ENCODE measurements around the gene DGKD.
A peak's percentile ranks its signal among the peaks of the same experiment; 100 is the strongest.

DGKD gene

GRCh38 chr2:233413046-233413445, 58.8 kb downstream of the DGKD start:
- DNase-seq (ENCODE audit: low read depth in 2 of 2) = no peak

DNA sequence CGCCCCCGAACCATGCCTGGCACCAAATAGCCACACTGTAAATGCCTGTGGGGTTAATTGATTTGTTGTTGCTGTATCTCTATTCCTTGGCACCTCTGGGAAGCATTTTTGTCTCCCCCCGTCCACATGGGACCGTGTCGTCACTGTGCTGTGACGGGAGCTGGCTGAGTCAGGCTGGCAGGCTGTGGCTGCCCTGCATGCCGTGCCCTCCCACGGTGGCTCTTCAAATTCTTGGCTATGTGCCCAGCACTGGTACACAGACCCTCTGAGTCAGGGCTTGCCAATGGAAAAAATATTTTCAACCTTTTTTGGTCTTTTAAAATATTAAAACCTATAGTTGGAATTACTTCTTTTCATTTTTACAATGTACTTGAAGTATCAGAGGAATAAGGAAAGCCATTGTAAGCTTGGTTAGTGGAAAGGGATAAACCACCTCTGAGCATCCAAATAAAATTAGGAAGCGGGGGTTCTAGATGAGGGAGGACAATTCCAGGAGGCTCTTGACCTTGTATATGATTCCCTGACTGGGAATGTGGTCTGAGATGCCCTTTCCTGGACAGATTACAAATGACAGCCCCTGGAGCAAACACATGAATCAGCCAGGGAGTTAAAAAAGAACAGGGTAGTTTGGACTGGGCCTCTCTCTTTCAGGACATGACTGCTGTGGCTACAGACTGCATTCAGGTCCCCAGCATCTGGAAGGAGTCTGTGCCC, 59.4 kb downstream of the DGKD start:
- peak; percentile 33 to 39 for DNase-seq (ENCODE audit: low read depth in 2 of 2)

DNA sequence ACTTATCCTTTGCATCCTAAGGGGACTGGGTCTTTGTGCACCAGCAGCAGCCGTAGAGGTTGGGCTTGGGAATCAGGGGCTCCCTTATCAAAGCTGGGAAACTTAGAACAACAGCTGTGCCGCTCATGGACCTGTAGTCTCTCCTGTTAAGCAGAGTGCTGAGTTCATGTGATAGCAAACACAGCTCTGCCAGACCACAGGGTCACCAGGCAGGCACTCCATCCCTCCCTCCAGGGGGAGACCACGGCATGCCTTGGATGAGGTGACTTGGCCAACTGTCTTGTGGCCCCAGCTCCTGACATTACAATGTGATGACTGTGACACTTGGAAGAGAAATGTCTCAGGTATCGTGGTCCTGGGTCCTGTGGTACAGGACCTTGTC, 60.0 kb downstream of the DGKD start:
- DNase-seq (ENCODE audit: low read depth in 2 of 2) = no peak

DNA sequence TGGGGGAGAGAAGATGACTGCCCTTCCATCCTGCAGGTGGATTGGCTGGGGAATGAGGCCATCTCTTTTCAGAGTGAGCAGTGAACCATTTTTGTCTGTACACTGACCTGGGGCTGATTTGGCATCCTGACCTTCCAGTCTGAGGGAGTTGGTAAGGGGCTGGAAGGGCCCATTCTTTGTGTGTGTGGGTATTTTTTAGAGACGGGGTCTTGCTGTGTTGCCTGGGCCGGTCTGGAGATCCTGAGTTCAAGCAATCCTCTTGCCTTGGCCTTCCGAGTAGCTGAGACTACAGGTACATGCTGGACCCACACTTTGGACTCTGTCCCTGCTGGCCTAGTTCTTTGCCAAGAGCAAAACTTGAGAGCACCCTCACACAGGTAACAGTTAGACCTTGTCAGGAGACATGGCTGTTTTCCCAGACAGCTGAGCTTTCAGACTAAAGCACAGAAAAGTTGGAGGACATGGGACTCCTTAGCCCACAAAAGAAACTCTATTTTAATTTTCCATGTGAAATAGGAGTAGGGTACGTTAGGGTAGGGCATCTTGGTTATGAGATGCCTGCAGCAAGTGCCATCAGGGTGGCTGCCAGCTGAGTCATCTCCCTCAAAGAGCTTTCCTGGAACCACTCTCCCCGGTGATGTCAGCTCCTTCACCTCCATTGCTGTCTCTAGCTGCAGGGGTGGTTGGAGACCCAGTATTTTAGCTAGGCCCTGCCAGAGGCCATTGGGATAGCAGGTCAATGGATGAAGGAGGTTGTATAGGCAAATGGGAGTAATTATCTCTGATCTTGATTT, 60.7 kb downstream of the DGKD start:
- peak in 1 of 2 experiments; percentile 44 for DNase-seq (ENCODE audit: low read depth in 2 of 2)

DNA sequence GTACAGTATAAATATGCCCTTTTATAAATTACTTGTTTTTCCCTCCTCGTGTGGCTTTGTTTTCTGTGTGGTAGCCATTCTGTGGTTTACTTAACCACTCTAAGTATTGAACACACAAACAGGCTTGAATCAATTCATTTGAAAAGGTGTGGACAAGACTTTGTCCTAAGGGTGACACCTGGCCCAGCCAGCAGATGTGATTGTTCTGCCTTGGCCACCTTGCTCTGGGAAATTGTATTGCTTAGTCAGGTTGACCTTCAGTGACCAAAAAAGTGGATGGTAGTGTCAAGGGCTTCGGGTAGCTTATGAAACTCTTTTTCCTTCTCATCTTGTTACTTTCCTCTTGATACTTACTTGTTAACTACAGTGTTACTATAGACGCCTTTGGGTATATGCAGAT, 61.9 kb downstream of the DGKD start:
- no peak for DNase-seq (ENCODE audit: low read depth in 2 of 2)

DNA sequence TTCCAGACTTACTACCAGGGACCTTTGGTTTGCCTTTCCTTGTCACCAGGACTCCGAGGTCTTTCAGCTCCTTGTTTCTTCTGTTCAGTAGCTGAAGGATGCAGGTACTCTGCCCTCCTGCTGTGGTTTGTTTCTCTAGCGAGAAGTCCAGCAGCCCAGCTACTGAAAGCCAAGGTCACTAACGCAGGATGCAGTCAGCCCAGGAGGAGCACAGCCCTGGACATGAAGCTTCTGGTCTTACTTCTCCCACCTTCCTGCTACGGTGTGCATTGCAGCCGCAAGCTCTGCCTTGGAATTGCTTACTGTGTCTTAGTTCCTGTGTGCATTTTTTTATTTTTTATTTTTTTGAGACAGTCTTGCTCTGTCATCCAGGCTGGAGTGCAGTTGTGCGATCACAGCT, 62.4 kb downstream of the DGKD start:
- DNase-seq (ENCODE audit: low read depth in 2 of 2) = no peak

DNA sequence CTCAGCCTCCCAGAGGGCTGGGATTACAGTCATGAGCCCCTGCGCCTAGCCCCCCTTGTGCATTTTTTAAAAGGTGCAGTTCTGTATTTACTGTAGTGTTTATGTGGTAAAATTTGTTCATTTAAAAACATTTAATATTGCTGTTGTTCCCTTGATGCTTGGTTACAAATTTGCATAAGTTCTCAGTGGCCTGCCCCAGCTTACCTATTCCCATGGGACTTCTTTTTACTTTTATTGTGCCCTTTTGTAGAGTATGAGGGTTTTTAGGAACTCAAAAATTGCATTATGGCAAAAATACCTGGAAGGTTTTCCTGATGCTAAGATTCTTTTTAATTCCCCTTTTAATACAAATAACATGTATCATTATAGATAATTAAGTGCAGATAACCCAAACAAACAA, 63.0 kb downstream of the DGKD start:
- DNase-seq (ENCODE audit: low read depth in 2 of 2) = no peak

GRCh38 chr2:233418052-233418760, 63.9 kb downstream of the DGKD start:
- no peak for DNase-seq (ENCODE audit: low read depth in 2 of 2)

GRCh38 chr2:233418761-233419546, 64.7 kb downstream of the DGKD start:
- peak in 1 of 2 experiments; percentile 33 for DNase-seq (ENCODE audit: low read depth in 2 of 2)

GRCh38 chr2:233419602-233420391, 65.5 kb downstream of the DGKD start:
- peak in 1 of 2 experiments; percentile 41 for DNase-seq (ENCODE audit: low read depth in 2 of 2)

- DNase-seq (ENCODE audit: low read depth in 2 of 2) = no peak
Observed at GRCh38 chr2:233421091-233421816, 67.0 kb downstream of the DGKD start.

DNA sequence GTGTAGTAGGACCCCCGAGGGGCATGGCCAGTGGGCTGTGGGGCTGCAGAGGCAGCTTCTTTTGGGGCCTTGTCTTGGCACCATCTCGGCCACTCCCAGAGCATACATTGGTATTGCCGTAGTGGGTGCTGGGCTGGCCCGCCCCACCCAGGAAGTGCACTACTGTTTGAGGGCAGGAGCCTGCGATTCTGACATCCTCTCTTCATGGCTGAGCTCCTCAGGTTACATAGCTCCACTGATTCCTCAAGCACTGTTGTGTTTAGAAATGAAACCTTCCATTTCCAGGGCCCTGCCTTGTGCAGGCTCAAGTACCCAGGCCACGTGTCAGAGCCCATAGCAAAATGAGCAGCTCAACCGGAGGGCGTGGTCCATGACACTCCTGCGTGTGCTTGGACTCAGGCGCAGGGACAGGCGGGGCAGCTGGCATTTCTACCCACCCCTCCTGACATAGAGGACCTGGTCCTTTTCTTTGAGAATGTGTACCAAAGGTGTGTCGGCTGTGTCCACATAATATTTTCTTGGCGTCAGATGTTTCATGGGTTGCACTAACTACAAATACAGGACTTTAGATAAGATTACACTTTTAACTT, 67.9 kb downstream of the DGKD start:
- peak in 1 of 2 experiments; percentile 26 for DNase-seq (ENCODE audit: low read depth in 2 of 2)

DNA sequence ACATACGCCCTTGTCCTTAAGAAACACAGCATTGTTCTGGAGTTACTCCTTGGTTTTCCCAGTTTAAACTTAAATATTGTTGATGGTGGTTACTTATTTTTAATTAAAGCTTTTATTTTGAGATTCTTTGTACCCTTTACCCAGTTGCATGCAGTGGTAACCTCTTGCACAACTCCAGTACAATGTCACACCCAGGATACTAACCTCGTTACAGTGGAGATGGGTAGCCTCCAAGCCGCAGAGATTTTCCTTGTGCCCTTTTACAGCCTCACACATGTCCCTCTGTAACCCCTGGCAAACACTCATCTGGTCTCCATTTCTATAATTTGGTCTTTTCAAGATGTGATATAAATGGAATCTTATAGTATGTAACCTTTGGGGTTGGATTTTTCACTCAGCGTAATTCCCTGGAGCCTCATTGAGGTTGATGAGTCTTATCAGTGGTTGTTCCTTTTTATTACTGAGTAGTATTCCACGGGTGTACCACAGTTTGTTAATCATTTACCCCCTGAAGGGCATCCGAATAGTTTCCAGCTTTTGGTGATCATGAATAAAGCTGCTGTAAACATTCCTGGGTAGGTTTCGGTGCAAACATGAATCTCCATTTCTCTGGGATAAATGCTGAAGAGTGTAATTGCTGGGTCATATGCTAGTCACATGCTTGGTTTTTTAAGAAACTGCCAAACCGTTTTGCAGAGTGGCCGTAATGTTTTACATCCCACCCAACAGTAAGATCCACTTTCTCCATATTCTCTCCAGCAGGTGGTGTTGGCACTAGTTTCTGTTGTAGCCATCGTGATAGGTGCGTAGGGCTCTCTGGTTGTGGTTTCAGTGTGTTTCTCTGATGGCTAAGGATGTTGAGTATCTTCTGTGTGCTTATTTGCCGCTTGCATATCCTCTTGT, 68.6 kb downstream of the DGKD start:
- no peak for DNase-seq (ENCODE audit: low read depth in 2 of 2)

GRCh38 chr2:233423552-233423860, 69.2 kb downstream of the DGKD start:
- no peak for DNase-seq (ENCODE audit: low read depth in 2 of 2)

DNA sequence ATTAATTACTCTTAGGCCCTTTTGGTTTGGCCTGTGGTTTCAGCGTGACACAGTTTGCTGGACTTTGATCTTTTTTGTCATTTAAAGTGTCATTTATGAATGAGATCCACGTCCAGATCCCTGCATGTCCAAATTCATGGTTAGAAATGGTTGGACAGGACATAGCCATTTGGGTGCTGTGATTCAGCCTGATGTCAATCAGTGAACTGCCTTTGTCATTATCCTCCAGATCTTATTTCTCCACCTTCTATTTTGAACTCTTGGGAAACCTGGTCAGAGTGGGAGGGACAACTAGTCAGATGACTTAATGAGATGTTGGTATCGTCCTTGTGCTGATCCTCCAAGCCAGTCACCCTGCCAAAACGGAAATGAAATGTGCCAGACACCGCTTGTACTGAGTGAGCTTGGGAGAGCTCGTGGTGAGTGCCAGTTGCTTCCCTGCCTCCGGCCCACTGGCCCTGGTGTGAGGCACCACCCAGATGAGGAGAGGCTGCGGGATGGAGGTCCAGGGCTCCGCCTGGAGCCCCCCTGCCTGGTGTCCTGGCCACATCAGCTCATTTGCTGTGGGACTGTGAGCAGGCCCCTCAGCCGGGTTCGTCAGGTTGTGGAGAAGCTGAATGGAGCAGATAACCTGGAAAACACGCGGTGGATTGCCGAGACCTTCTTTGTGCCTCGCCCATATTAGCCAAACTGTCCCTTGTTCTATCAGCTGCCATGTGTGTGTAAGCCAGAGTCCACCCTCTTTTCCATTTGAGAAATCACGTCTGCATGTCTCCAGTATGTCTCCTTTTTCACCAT, 70.1 kb downstream of the DGKD start:
- no peak for DNase-seq (ENCODE audit: low read depth in 2 of 2)

DNA sequence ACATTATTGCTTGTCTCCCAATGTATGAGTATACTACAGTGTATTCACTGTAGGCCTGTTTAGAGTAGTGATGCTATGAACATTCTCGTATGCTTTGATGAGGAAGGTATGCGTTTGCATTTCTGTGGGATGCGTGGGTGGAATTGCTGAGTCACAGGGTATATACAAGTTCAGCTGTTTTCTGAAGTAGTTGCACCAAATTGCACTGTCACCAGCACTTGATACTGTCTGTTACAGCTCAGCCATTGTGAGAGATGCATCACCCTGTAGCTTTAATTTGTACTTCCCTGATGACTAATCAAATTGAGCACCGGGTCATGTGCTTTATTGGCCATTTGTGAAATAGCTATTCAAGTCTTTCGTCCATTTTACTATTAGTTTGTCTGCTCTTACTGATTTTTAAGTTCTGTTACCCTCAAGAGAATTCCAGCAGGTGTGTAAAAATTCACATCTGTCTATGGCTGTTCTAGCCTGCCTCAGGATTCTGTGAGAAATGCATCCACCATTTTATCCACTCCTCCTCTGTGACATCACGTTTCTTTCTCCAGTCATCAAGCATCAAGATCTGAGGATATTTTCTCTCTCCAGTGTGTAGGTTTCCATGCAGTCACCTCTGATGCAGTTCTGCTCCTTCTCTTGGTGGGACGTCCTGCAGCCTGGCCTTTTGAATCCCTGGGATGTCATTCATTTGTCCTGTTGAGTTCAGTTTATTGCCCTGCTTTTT, 72.5 kb downstream of the DGKD start:
- DNase-seq (ENCODE audit: low read depth in 2 of 2) = peak; percentile 57 to 62

- DNase-seq (ENCODE audit: low read depth in 2 of 2) = no peak
Observed at GRCh38 chr2:233428008-233428407, 73.7 kb downstream of the DGKD start.

DNA sequence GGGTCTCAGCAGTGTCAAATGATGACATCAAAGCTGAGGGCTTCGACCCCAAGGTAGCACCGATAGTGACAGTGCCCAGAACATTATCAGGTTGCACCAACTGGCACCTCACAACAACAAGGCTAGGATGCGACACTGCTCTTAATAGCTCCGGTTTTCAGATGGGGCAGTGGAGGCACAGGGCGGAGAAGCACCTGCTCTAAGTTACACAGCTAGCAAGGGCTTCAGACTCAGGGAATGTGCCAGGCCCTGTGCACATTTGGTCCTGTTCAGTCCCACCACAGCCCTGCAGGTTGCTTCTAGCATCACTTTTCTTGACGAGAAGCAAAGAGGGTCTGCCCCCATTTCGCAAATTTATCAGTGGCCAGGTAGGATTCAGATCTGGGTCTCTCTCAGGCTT, 74.1 kb downstream of the DGKD start:
- no peak for DNase-seq (ENCODE audit: low read depth in 2 of 2)

Measured in stimulated activated CD4-positive, alpha-beta T cell treated with anti-CD3 and anti-CD28 coated beads, Interleukin-12 subunit alpha, Interleukin-12 subunit beta, amount 100 ng/mL, for 24 hours (primary cell).